Lower leg skin (tissue), 3 donors: ENCODE results near the gene LANCL2.

Experiments used
- POLR2A ChIP-seq, 2 donors: fragments of 450-650 bp; IDR thresholded peaks; one replicate each; pipeline ENCODE4 v1.6.1; 2016 to 2017; ENCODE audit warnings: antibody characterized with exemption in 2 of 2, mild to moderate bottlenecking in 1 of 2, moderate library complexity in 1 of 2
- TF ChIP-seq, protein P1 (sequence below), 3 donors: fragments of 450-650 bp; IDR thresholded peaks; one replicate each; pipeline ENCODE4 v1.5.1; 2016; ENCODE audit warnings: antibody characterized with exemption in 3 of 3, mild to moderate bottlenecking in 3 of 3, moderate library complexity in 2 of 3

DNA sequence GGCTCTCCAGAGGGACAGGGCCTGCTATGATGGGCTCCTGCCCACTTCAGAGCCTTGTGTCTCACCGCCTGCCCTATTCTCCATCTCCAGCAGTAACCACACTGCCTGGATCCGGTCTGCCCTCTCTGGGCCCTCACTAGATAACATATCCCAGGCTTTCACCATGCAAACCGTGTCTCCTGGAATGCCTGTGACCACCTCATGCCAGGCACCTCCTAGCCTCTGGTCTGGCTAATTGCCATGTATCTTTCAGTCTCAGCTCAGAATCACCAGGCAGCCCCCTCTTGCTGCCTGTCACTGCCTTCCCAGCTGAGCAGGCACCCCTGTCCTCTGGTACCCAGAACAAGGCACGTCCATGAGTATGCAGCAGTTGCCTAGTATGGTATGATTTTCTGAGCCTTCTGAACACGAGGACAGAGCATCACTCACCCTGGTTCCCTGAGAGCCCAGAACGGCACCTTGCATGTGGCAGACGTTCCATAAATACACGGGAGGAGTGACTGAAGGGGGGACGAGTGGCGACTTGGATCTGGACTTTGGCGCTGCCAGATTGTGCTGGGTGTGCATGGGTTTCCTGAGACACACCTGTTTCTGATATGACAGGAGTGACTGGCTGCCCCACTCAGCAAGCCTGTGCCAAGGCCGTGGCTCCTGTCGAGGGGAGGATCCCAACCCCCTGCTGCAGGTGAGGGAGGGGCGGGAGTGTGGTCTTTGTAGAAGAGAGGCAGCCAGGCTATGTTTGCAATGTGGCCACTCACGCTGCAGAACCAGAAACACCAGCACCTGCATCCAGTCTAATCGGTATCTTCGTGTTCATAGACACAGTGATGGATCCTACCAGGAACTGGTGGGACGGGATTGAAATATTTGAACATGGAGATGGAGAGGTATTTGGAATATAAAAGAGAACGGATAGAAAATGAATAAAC, 112.0 kb downstream of the LANCL2 start:
- TF ChIP-seq, protein P1, sequence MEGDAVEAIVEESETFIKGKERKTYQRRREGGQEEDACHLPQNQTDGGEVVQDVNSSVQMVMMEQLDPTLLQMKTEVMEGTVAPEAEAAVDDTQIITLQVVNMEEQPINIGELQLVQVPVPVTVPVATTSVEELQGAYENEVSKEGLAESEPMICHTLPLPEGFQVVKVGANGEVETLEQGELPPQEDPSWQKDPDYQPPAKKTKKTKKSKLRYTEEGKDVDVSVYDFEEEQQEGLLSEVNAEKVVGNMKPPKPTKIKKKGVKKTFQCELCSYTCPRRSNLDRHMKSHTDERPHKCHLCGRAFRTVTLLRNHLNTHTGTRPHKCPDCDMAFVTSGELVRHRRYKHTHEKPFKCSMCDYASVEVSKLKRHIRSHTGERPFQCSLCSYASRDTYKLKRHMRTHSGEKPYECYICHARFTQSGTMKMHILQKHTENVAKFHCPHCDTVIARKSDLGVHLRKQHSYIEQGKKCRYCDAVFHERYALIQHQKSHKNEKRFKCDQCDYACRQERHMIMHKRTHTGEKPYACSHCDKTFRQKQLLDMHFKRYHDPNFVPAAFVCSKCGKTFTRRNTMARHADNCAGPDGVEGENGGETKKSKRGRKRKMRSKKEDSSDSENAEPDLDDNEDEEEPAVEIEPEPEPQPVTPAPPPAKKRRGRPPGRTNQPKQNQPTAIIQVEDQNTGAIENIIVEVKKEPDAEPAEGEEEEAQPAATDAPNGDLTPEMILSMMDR (IDR thresholded peaks at IDR 0.05), result no peak
- no peak for TF ChIP-seq POLR2A (IDR thresholded peaks at IDR 0.05)
